Measurements from ENCODE around the gene HAL. TPM values are rescaled to one million over a fixed set of nuclear protein-coding genes. Genes with fewer than 3 reads are reported as not detected.

The HAL gene
- total RNA-seq, 1 donor from 2014 or later = not detected

- no peak overlapping the region for H3K27ac ChIP-seq (replicated peaks)
- H3K9me3 ChIP-seq (replicated peaks) = no peaks in the 10 kb centered on the region
- H3K4me3 ChIP-seq = no peak overlapping the region
- H3K27me3 ChIP-seq (ENCODE audit: low read depth) = peaks cover 5% of the 10 kb centered on the region
- TF ChIP-seq CTCF (IDR thresholded peaks at IDR 0.05; ENCODE audit: borderline replicate concordance) = no peak
- intact Hi-C loops (cut with micrococcal nuclease) = no loop called here
- DNase-seq = no peak
- H3K4me1 ChIP-seq = no peaks in the 10 kb centered on the region
- H3K36me3 ChIP-seq = no peaks in the 10 kb centered on the region
Observed at GRCh38 chr12:95989504-95990123, 6.5 kb downstream of the HAL start.

- DNase-seq = no peak
- no peaks in the 10 kb centered on the region for H3K36me3 ChIP-seq
- H3K9me3 ChIP-seq (replicated peaks) = no peaks in the 10 kb centered on the region
- H3K27ac ChIP-seq (replicated peaks) = no peak overlapping the region
- H3K4me3 ChIP-seq = no peak overlapping the region
- H3K4me1 ChIP-seq = no peaks in the 10 kb centered on the region
- TF ChIP-seq CTCF (IDR thresholded peaks at IDR 0.05; ENCODE audit: borderline replicate concordance) = no peak
- intact Hi-C loops (cut with micrococcal nuclease) = no loop called here
- H3K27me3 ChIP-seq (ENCODE audit: low read depth) = peaks cover 5% of the 10 kb centered on the region
Observed at GRCh38 chr12:95988506-95989275, 7.5 kb downstream of the HAL start.

GRCh38 chr12:95986635-95987570, 9.2 kb downstream of the HAL start:
- no peak for DNase-seq
- Histone ChIP-seq H3K4me3 (no peak overlapping the region), H3K9me3 (replicated peaks) (no peaks in the 10 kb centered on the region), H3K4me1 (no peaks in the 10 kb centered on the region), H3K27ac (replicated peaks) (no peak overlapping the region), H3K27me3 (ENCODE audit: low read depth) (peaks cover 5% of the 10 kb centered on the region), H3K36me3 (no peaks in the 10 kb centered on the region)
- intact Hi-C loops (cut with micrococcal nuclease) = no loop called here
- no peak for TF ChIP-seq CTCF (IDR thresholded peaks at IDR 0.05; ENCODE audit: borderline replicate concordance)

- Histone ChIP-seq H3K36me3 (no peaks in the 10 kb centered on the region), H3K4me3 (no peak overlapping the region), H3K27ac (replicated peaks) (no peak overlapping the region), H3K4me1 (no peaks in the 10 kb centered on the region), H3K9me3 (replicated peaks) (no peaks in the 10 kb centered on the region), H3K27me3 (ENCODE audit: low read depth) (peaks cover 5% of the 10 kb centered on the region)
- TF ChIP-seq CTCF (IDR thresholded peaks at IDR 0.05; ENCODE audit: borderline replicate concordance) = no peak
- DNase-seq = no peak
- intact Hi-C loops (cut with micrococcal nuclease) = no loop called here
Observed at GRCh38 chr12:95984682-95985081, 11.5 kb downstream of the HAL start.

- no peak overlapping the region for H3K27ac ChIP-seq (replicated peaks)
- TF ChIP-seq CTCF (IDR thresholded peaks at IDR 0.05; ENCODE audit: borderline replicate concordance) = no peak
- intact Hi-C loops (cut with micrococcal nuclease) = no loop called here
- H3K27me3 ChIP-seq (ENCODE audit: low read depth) = no peaks in the 10 kb centered on the region
- H3K36me3 ChIP-seq = no peaks in the 10 kb centered on the region
- H3K4me3 ChIP-seq = no peak overlapping the region
- H3K4me1 ChIP-seq = no peaks in the 10 kb centered on the region
- H3K9me3 ChIP-seq (replicated peaks) = no peaks in the 10 kb centered on the region
- DNase-seq = no peak
Observed at GRCh38 chr12:95982602-95983001, 13.5 kb downstream of the HAL start.

Measured in left ventricle myocardium inferior (tissue), 1 donor.